K562 (cell line): ENCODE results near the gene GALNT17.

Experiments used
- EWSR1 ChIP-seq: fragments of 450-650 bp; IDR thresholded peaks from 2 replicates; pipeline ENCODE4 v1.6.1; 2018; ENCODE audit warnings: borderline replicate concordance, mild to moderate bottlenecking, low read depth, moderate library complexity; ENCODE audit not compliant: partially characterized antibody
- KLF1 ChIP-seq: fragments of 450-650 bp; IDR thresholded peaks from 2 replicates; pipeline ENCODE4 v1.6.1; 2016; ENCODE audit warnings: missing genetic modification characterization, missing compliant biosample characterization
- NR2C2 ChIP-seq, 2 experiments: fragments of 200-800 bp in 1 of 2; sonication (Bioruptor generic) in 1 of 2; sonication (generic) in 1 of 2; formaldehyde crosslinking in 1 of 2; IDR thresholded peaks; 2 replicates each; pipeline versions ENCODE4 v1.6.1 to v1.8.0; 2016 to 2022; ENCODE audit warnings: mild to moderate bottlenecking in 1 of 2, missing compliant biosample characterization in 1 of 2, missing genetic modification characterization in 1 of 2, missing genetic modification reagents in 1 of 2
- NRF1 ChIP-seq, 2 experiments: fragments of 450-650 bp; IDR thresholded peaks in 1 of 2; conservative IDR thresholded peaks in 1 of 2; 2 replicates each; pipeline ENCODE4 v1.6.1; 2014; ENCODE audit warnings: mild to moderate bottlenecking in 2 of 2
- POLR2AphosphoS5 ChIP-seq: IDR thresholded peaks from 2 replicates; pipeline ENCODE4 v1.6.1; 2011; ENCODE audit warnings: mild to moderate bottlenecking, low read depth, low read length, moderate library complexity; ENCODE audit not compliant: control insufficient read depth, insufficient read depth
- SP2 ChIP-seq: IDR thresholded peaks from 2 replicates; pipeline ENCODE4 v1.6.1; 2011; ENCODE audit warnings: mild to moderate bottlenecking, low read depth, low read length, moderate library complexity; ENCODE audit not compliant: poor library complexity, severe bottlenecking; ENCODE audit errors: extremely low read depth
- TOE1 ChIP-seq, 2 experiments: fragments of 450-650 bp in 1 of 2; sonication (generic) in 1 of 2; formaldehyde crosslinking in 1 of 2; IDR thresholded peaks; 2 replicates each; pipeline versions ENCODE4 v1.7.1 to v1.8.0; 2016 to 2022; ENCODE audit warnings: borderline replicate concordance in 2 of 2, mild to moderate bottlenecking in 2 of 2, antibody characterized with exemption in 1 of 2, inconsistent platforms in 1 of 2, low read depth in 1 of 2, missing genetic modification reagents in 1 of 2, moderate library complexity in 1 of 2
- ZNF263 ChIP-seq: sonication (generic); formaldehyde crosslinking; IDR thresholded peaks from 2 replicates; pipeline ENCODE4 v1.8.0; 2022; ENCODE audit warnings: mild to moderate bottlenecking, missing genetic modification reagents, borderline replicate concordance
- ZNF282 ChIP-seq: sonication (generic); formaldehyde crosslinking; IDR thresholded peaks from 2 replicates; pipeline ENCODE4 v1.8.1; 2023; ENCODE audit warnings: missing genetic modification reagents
- ZNF644 ChIP-seq: fragments of 200-800 bp; sonication (Bioruptor generic); IDR thresholded peaks from 2 replicates; pipeline ENCODE4 v1.6.1; 2016; ENCODE audit warnings: low read depth, missing genetic modification characterization, missing compliant biosample characterization
- ZNF75A ChIP-seq: fragments of 450-650 bp; formaldehyde crosslinking; IDR thresholded peaks from 2 replicates; pipeline ENCODE4 v1.4.0; 2020; ENCODE audit warnings: mild to moderate bottlenecking
- TF ChIP-seq, protein P1 (sequence below), 3 experiments: IDR thresholded peaks in 2 of 3; conservative IDR thresholded peaks in 1 of 3; 2 replicates each; pipeline ENCODE4 v1.5.1; 2011 to 2012; ENCODE audit warnings: low read length in 3 of 3, mild to moderate bottlenecking in 3 of 3, control low read depth in 2 of 3, improper control_type of control experiment in 1 of 3, inconsistent platforms in 1 of 3, low read depth in 1 of 3, mixed read lengths in 1 of 3, moderate library complexity in 1 of 3; ENCODE audit not compliant: insufficient read depth in 2 of 3
- TF ChIP-seq, protein P2 (sequence below): fragments of 450-650 bp; IDR thresholded peaks from 2 replicates; pipeline ENCODE4 v1.6.1; 2016

DNA sequence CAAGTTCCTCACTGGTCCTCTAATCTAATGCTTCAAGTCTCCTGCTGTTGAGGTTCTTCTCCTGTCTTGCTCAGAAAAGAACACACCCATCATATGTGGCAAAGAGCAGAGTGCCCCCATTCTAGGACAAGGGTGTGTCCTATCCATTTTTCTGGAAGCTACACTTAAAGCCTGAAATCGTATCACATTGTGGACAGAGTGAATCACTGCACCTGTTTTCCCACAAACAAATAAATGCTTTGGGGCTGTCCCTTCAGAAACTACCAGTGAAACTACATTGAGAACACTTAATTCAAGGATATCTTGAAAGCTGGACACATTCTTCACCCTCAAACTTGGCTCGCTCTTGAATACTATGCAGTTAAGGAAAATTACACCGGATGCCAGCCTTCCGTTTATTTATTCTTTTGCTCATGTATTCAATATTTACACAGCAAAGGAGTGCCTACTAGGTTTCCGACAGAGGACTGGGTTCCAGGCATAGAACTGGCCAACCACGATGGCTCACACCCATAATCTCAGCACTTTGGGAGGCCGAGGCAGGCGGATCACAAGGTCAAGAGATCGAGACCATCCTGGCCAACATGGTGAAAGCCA, 473.0 kb downstream of the GALNT17 start:
- TF ChIP-seq ZNF282 (no peak), SP2 (no peak), TOE1 (IDR thresholded peaks at IDR 0.05; ENCODE audit: borderline replicate concordance) (no peak), TOE1 (CRISPR knock-in tag; IDR thresholded peaks at IDR 0.05; ENCODE audit: borderline replicate concordance, low read depth) (no peak), ZNF644 (tag) (no peak), KLF1 (tag) (no peak), ZNF75A (CRISPR knock-in tag) (no peak), NR2C2 (CRISPR knock-in tag; IDR thresholded peaks at IDR 0.05) (no peak), NR2C2 (tag; IDR thresholded peaks at IDR 0.05) (no peak), POLR2AphosphoS5 (no peak), EWSR1 (no peak), ZNF263 (CRISPR knock-in tag) (no peak), NRF1 (conservative IDR thresholded peaks at IDR 0.05 in 1 of 2, IDR thresholded peaks at IDR 0.05 in 1 of 2) (no peak)
- TF ChIP-seq, protein P1, sequence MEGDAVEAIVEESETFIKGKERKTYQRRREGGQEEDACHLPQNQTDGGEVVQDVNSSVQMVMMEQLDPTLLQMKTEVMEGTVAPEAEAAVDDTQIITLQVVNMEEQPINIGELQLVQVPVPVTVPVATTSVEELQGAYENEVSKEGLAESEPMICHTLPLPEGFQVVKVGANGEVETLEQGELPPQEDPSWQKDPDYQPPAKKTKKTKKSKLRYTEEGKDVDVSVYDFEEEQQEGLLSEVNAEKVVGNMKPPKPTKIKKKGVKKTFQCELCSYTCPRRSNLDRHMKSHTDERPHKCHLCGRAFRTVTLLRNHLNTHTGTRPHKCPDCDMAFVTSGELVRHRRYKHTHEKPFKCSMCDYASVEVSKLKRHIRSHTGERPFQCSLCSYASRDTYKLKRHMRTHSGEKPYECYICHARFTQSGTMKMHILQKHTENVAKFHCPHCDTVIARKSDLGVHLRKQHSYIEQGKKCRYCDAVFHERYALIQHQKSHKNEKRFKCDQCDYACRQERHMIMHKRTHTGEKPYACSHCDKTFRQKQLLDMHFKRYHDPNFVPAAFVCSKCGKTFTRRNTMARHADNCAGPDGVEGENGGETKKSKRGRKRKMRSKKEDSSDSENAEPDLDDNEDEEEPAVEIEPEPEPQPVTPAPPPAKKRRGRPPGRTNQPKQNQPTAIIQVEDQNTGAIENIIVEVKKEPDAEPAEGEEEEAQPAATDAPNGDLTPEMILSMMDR (IDR thresholded peaks at IDR 0.05 in 2 of 3, conservative IDR thresholded peaks at IDR 0.05 in 1 of 3; ENCODE audit: insufficient read depth in 2 of 3, low read depth in 1 of 3, low read length in 3 of 3) = no peak
- TF ChIP-seq, protein P2, sequence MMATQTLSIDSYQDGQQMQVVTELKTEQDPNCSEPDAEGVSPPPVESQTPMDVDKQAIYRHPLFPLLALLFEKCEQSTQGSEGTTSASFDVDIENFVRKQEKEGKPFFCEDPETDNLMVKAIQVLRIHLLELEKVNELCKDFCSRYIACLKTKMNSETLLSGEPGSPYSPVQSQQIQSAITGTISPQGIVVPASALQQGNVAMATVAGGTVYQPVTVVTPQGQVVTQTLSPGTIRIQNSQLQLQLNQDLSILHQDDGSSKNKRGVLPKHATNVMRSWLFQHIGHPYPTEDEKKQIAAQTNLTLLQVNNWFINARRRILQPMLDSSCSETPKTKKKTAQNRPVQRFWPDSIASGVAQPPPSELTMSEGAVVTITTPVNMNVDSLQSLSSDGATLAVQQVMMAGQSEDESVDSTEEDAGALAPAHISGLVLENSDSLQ = no peak
